Measurements from ENCODE around the gene NFE2L3. TPM values are rescaled to one million over a fixed set of nuclear protein-coding genes. Genes with fewer than 3 reads are reported as not detected.

Gene NFE2L3
- total and polyA plus RNA-seq, 9 of the 15 experiments (the other 6 are each of a cell fraction or from before 2014, with no cell fraction given): 2.9 to 16.9 (median 12.4) TPM

GRCh38 chr7:26188206-26188956 is 36.4 kb downstream of the NFE2L3 start (continued):
- TF ChIP-seq PBX2 (CRISPR knock-in tag; IDR thresholded peaks at IDR 0.05; ENCODE audit: low read depth) (no peak), PBX2 (tag; conservative IDR thresholded peaks at IDR 0.05; ENCODE audit: low read depth) (no peak), ZNF347 (CRISPR knock-in tag; IDR thresholded peaks at IDR 0.05; ENCODE audit: low read depth) (peak; percentile 76; the same call in 1 of the 2 replicates), POLR3G (IDR thresholded peaks at IDR 0.05; ENCODE audit: extremely low read depth, insufficient read length, insufficient replicate concordance) (no peak), JUNB (CRISPR knock-in tag; conservative IDR thresholded peaks at IDR 0.05) (no peak), ERF (CRISPR knock-in tag; IDR thresholded peaks at IDR 0.05) (peak; percentile 92), ZNF324 (CRISPR knock-in tag; IDR thresholded peaks at IDR 0.05) (peak; percentile 6; the same call in 1 of the 2 replicates), KDM5B (IDR thresholded peaks at IDR 0.05; ENCODE audit: insufficient replicate concordance, low read depth, low read length) (no peak), U2AF1 (optimal IDR thresholded peaks at IDR 0.05; ENCODE audit: low read depth, low read length) (no peak), POLR2A (conservative IDR thresholded peaks at IDR 0.05) (peak; percentile 82), ZNF133 (CRISPR knock-in tag; IDR thresholded peaks at IDR 0.05) (no peak), ZNF764 (CRISPR knock-in tag; IDR thresholded peaks at IDR 0.05; ENCODE audit: low read depth) (0 out of 2 replicates have a peak, but pooled peaks have one; percentile 11), ATF4 (CRISPR knock-in tag; IDR thresholded peaks at IDR 0.05) (peak; percentile 36), PHTF2 (CRISPR knock-in tag; IDR thresholded peaks at IDR 0.05) (0 out of 2 replicates have a peak, but pooled peaks have one; percentile 70), IRF9 (tag; IDR thresholded peaks at IDR 0.05) (no peak), ZNF316 (IDR thresholded peaks at IDR 0.05) (no peak), FOXJ2 (tag; IDR thresholded peaks at IDR 0.05) (no peak), PHB (CRISPR knock-in tag; IDR thresholded peaks at IDR 0.05) (0 out of 2 replicates have a peak, but pooled peaks have one; percentile 58), THRAP3 (IDR thresholded peaks at IDR 0.05; ENCODE audit: borderline replicate concordance) (peak; percentile 40; the same call in 1 of the 2 replicates), CXXC5 (CRISPR knock-in tag; IDR thresholded peaks at IDR 0.05) (no peak), PRPF4 (IDR thresholded peaks at IDR 0.05; ENCODE audit: insufficient read depth, low read depth, low read length, poor library complexity, severe bottlenecking) (no peak), ZEB2 (IDR thresholded peaks at IDR 0.05) (no peak), TCF7 (IDR thresholded peaks at IDR 0.05; ENCODE audit: borderline replicate concordance) (no peak), XRCC5 (IDR thresholded peaks at IDR 0.05; ENCODE audit: low read depth, low read length) (no peak), ILK (tag; IDR thresholded peaks at IDR 0.05; ENCODE audit: borderline replicate concordance, low read depth) (no peak), ZBED1 (IDR thresholded peaks at IDR 0.05) (no peak; the same call in none of the 2 replicates), CSDE1 (IDR thresholded peaks at IDR 0.05) (no peak)
